SK-N-SH treated with all-trans-retinoic acid at 6 μM for 48 hours (cell line): ENCODE data around the gene C12orf75.

Experiments used
- ATAC-seq: fragments of 200-7000 bp; cut with Tn5 transposase; 3 replicates; pipeline ENCODE4 v1.9.1; 2020; ENCODE audit warnings: mild to moderate bottlenecking, moderate library complexity
- BACH2 ChIP-seq: fragments of 250-450 bp; sonication (Bioruptor Pico); IDR thresholded peaks from 2 replicates; pipeline ENCODE4 v1.9.0; 2021; ENCODE audit warnings: mild to moderate bottlenecking, borderline replicate concordance
- CSDC2 ChIP-seq: fragments of 250-450 bp; sonication (Bioruptor Pico); IDR thresholded peaks from 2 replicates; pipeline ENCODE4 v1.5.0; 2020; ENCODE audit warnings: mild to moderate bottlenecking, moderate library complexity
- ESRRG ChIP-seq: fragments of 250-450 bp; sonication (Bioruptor Pico); IDR thresholded peaks from 2 replicates; pipeline ENCODE4 v1.6.1; 2021; ENCODE audit warnings: mild to moderate bottlenecking
- GLIS3 ChIP-seq: fragments of 250-450 bp; sonication (Bioruptor Pico); IDR thresholded peaks from 2 replicates; pipeline ENCODE4 v1.5.0; 2020; ENCODE audit warnings: mild to moderate bottlenecking, moderate library complexity
- ISL1 ChIP-seq: fragments of 250-450 bp; sonication (Bioruptor Pico); IDR thresholded peaks from 2 replicates; pipeline ENCODE4 v2.1.2; 2022; ENCODE audit warnings: mild to moderate bottlenecking, moderate library complexity
- OSR1 ChIP-seq: fragments of 250-450 bp; sonication (Bioruptor Pico); IDR thresholded peaks from 2 replicates; pipeline ENCODE4 v1.8.0; 2022; ENCODE audit warnings: moderate library complexity, mild to moderate bottlenecking, inconsistent platforms
- PPARA ChIP-seq: fragments of 250-450 bp; sonication (Bioruptor Pico); IDR thresholded peaks from 2 replicates; pipeline ENCODE4 v1.5.0; 2020; ENCODE audit warnings: mild to moderate bottlenecking, borderline replicate concordance
- RARB ChIP-seq: fragments of 250-450 bp; sonication (Bioruptor Pico); IDR thresholded peaks from 2 replicates; pipeline ENCODE4 v1.8.0; 2021; ENCODE audit warnings: mild to moderate bottlenecking, moderate library complexity
- SNAI2 ChIP-seq: fragments of 250-450 bp; sonication (Bioruptor Pico); IDR thresholded peaks from 2 replicates; pipeline ENCODE4 v1.5.0; 2020; ENCODE audit warnings: mild to moderate bottlenecking, moderate library complexity
- TCF4 ChIP-seq: fragments of 250-450 bp; sonication (Bioruptor Pico); IDR thresholded peaks from 2 replicates; pipeline ENCODE4 v1.8.0; 2021; ENCODE audit warnings: mild to moderate bottlenecking, moderate library complexity, borderline replicate concordance
- TOX ChIP-seq: fragments of 250-450 bp; sonication (Bioruptor Pico); IDR thresholded peaks from 2 replicates; pipeline ENCODE4 v1.8.0; 2021; ENCODE audit warnings: mild to moderate bottlenecking, moderate library complexity, borderline replicate concordance
- ZC3H10 ChIP-seq: fragments of 250-450 bp; sonication (Bioruptor Pico); IDR thresholded peaks from 2 replicates; pipeline ENCODE4 v1.5.1; 2021; ENCODE audit warnings: mild to moderate bottlenecking, moderate library complexity
- ZFP3 ChIP-seq: fragments of 250-450 bp; sonication (Bioruptor Pico); IDR thresholded peaks from 2 replicates; pipeline ENCODE4 v1.5.0; 2020; ENCODE audit warnings: mild to moderate bottlenecking, moderate library complexity
- ZFP30 ChIP-seq: fragments of 450-650 bp; formaldehyde crosslinking; IDR thresholded peaks from 2 replicates; pipeline ENCODE4 v1.5.0; 2022; ENCODE audit warnings: mild to moderate bottlenecking, moderate library complexity
- ZNF565 ChIP-seq: fragments of 450-650 bp; formaldehyde crosslinking; conservative IDR thresholded peaks from 2 replicates; pipeline ENCODE4 v1.5.0; 2020; ENCODE audit warnings: low read depth, mild to moderate bottlenecking, moderate library complexity
- ZNF8 ChIP-seq: fragments of 450-650 bp; formaldehyde crosslinking; IDR thresholded peaks from 2 replicates; pipeline ENCODE4 v1.5.0; 2020; ENCODE audit warnings: mild to moderate bottlenecking, moderate library complexity
- TF ChIP-seq, protein P1 (sequence below): fragments of 250-450 bp; sonication (Bioruptor Pico); IDR thresholded peaks from 2 replicates; pipeline ENCODE4 v1.8.0; 2020; ENCODE audit warnings: mild to moderate bottlenecking, moderate library complexity, borderline replicate concordance
- TF ChIP-seq, protein P2 (sequence below): fragments of 250-450 bp; sonication (Bioruptor Pico); IDR thresholded peaks from 2 replicates; pipeline ENCODE4 v1.5.1; 2021; ENCODE audit warnings: mild to moderate bottlenecking, moderate library complexity
- TF ChIP-seq, protein P3 (sequence below): fragments of 250-450 bp; sonication (Bioruptor Pico); IDR thresholded peaks from 2 replicates; pipeline ENCODE4 v1.5.1; 2020; ENCODE audit warnings: low read depth, mild to moderate bottlenecking, moderate library complexity
- TF ChIP-seq, protein P4 (sequence below): fragments of 250-450 bp; sonication (Bioruptor Pico); IDR thresholded peaks from 2 replicates; pipeline ENCODE4 v1.5.0; 2020; ENCODE audit warnings: mild to moderate bottlenecking, moderate library complexity
- TF ChIP-seq, protein P5 (sequence below): fragments of 250-450 bp; sonication (Bioruptor Pico); IDR thresholded peaks from 2 replicates; pipeline ENCODE4 v1.8.0; 2021; ENCODE audit warnings: low read depth, mild to moderate bottlenecking, moderate library complexity, borderline replicate concordance

The C12orf75 gene

DNA sequence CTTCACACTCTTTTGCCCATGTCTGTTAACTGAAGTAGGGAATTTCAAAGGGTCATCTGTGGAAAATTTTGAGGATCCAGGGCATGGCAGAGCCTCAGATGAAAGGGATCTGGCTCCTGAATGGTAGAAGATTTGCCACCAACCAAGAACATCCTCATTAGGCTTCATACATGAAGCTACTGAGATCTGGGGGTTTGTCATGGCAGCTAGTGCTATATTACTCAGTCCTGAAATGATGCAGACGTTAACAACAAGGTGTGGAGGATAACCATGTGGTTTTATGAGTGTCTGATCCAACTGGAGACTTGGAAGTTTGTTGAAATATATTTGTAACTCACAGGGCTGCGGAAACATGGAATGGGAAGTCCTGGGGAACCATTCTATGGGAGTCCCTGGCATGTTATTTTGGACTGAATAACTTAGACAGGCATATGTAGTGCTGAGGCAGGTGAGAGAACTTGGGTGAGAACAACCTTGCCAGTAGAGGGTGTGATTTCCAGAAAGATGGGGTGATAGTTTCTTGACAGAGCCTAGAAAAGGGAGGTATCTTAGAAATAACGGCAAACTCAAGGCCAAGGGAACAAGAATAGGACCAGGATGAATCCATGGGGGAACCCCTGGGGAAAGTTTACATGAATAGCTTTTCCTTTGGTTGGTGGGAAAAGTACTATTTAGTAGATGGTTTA, 42.0 kb upstream of the C12orf75 start:
- ATAC-seq, result no peak
- TF ChIP-seq, protein P1, sequence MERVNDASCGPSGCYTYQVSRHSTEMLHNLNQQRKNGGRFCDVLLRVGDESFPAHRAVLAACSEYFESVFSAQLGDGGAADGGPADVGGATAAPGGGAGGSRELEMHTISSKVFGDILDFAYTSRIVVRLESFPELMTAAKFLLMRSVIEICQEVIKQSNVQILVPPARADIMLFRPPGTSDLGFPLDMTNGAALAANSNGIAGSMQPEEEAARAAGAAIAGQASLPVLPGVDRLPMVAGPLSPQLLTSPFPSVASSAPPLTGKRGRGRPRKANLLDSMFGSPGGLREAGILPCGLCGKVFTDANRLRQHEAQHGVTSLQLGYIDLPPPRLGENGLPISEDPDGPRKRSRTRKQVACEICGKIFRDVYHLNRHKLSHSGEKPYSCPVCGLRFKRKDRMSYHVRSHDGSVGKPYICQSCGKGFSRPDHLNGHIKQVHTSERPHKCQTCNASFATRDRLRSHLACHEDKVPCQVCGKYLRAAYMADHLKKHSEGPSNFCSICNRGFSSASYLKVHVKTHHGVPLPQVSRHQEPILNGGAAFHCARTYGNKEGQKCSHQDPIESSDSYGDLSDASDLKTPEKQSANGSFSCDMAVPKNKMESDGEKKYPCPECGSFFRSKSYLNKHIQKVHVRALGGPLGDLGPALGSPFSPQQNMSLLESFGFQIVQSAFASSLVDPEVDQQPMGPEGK (CRISPR knock-in tag), result no peak
- TF ChIP-seq, protein P2, sequence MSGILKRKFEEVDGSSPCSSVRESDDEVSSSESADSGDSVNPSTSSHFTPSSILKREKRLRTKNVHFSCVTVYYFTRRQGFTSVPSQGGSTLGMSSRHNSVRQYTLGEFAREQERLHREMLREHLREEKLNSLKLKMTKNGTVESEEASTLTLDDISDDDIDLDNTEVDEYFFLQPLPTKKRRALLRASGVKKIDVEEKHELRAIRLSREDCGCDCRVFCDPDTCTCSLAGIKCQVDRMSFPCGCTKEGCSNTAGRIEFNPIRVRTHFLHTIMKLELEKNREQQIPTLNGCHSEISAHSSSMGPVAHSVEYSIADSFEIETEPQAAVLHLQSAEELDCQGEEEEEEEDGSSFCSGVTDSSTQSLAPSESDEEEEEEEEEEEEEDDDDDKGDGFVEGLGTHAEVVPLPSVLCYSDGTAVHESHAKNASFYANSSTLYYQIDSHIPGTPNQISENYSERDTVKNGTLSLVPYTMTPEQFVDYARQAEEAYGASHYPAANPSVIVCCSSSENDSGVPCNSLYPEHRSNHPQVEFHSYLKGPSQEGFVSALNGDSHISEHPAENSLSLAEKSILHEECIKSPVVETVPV (CRISPR knock-in tag), result no peak
- TF ChIP-seq CSDC2 (CRISPR knock-in tag) (no peak), PPARA (CRISPR knock-in tag) (no peak), OSR1 (CRISPR knock-in tag) (no peak), RARB (CRISPR knock-in tag) (no peak), TCF4 (CRISPR knock-in tag) (no peak), ZFP3 (CRISPR knock-in tag) (no peak), ZNF8 (CRISPR knock-in tag) (no peak), TOX (CRISPR knock-in tag) (no peak), ISL1 (CRISPR knock-in tag) (no peak)
- TF ChIP-seq, protein P3, sequence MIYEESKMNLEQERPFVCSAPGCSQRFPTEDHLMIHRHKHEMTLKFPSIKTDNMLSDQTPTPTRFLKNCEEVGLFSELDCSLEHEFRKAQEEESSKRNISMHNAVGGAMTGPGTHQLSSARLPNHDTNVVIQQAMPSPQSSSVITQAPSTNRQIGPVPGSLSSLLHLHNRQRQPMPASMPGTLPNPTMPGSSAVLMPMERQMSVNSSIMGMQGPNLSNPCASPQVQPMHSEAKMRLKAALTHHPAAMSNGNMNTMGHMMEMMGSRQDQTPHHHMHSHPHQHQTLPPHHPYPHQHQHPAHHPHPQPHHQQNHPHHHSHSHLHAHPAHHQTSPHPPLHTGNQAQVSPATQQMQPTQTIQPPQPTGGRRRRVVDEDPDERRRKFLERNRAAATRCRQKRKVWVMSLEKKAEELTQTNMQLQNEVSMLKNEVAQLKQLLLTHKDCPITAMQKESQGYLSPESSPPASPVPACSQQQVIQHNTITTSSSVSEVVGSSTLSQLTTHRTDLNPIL (CRISPR knock-in tag), result no peak

DNA sequence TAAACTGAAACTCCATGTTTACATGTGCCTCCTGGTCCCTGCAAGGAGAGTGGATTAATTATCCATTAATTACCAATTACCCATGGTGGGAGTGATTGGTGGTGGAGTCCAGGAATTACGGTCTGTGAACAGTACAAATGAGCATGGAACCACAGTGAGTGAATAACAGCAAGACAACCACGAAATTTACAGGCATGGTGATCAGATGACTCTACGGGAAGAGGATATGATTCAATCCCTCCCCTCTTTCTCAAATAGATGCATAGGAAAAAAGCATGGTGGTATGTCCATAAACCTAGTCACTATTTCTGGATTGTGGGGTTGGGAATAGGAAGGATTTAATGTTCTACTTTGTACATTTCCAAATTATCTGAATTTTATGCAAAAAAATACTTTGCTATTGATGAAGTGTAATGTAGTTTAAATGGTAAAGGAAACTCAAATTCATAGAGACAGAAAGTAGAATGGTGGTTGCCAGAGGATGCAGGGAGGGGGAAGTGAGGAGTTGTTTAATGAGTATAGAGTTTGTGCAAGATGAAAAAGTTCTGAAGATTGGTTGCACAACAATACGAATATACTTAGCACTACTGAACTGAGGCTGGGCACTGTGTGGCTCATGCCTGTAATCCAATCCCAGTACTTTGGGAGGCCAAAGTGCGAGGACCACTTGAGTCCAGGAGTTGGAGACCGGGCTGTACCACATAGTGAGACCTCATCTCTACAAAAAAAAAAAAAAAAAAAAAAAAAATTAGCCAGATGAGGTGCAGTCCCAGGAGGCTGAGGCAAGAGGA, 41.2 kb upstream of the C12orf75 start:
- ATAC-seq, result no peak
- TF ChIP-seq, protein P3 (CRISPR knock-in tag), result no peak
- TF ChIP-seq BACH2 (CRISPR knock-in tag) (no peak), ESRRG (CRISPR knock-in tag) (no peak), SNAI2 (CRISPR knock-in tag) (no peak), ZFP3 (CRISPR knock-in tag) (no peak), CSDC2 (CRISPR knock-in tag) (no peak), PPARA (CRISPR knock-in tag) (no peak), ZFP30 (CRISPR knock-in tag) (no peak), TOX (CRISPR knock-in tag) (no peak), ZC3H10 (CRISPR knock-in tag) (no peak), GLIS3 (CRISPR knock-in tag) (no peak), ISL1 (CRISPR knock-in tag) (no peak), TCF4 (CRISPR knock-in tag) (no peak), OSR1 (CRISPR knock-in tag) (no peak), ZNF8 (CRISPR knock-in tag) (no peak), ZNF565 (CRISPR knock-in tag) (no peak)
- TF ChIP-seq, protein P1 (CRISPR knock-in tag), result no peak
- TF ChIP-seq, protein P4, sequence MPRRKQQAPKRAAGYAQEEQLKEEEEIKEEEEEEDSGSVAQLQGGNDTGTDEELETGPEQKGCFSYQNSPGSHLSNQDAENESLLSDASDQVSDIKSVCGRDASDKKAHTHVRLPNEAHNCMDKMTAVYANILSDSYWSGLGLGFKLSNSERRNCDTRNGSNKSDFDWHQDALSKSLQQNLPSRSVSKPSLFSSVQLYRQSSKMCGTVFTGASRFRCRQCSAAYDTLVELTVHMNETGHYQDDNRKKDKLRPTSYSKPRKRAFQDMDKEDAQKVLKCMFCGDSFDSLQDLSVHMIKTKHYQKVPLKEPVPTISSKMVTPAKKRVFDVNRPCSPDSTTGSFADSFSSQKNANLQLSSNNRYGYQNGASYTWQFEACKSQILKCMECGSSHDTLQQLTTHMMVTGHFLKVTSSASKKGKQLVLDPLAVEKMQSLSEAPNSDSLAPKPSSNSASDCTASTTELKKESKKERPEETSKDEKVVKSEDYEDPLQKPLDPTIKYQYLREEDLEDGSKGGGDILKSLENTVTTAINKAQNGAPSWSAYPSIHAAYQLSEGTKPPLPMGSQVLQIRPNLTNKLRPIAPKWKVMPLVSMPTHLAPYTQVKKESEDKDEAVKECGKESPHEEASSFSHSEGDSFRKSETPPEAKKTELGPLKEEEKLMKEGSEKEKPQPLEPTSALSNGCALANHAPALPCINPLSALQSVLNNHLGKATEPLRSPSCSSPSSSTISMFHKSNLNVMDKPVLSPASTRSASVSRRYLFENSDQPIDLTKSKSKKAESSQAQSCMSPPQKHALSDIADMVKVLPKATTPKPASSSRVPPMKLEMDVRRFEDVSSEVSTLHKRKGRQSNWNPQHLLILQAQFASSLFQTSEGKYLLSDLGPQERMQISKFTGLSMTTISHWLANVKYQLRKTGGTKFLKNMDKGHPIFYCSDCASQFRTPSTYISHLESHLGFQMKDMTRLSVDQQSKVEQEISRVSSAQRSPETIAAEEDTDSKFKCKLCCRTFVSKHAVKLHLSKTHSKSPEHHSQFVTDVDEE (CRISPR knock-in tag), result no peak
- TF ChIP-seq, protein P5, sequence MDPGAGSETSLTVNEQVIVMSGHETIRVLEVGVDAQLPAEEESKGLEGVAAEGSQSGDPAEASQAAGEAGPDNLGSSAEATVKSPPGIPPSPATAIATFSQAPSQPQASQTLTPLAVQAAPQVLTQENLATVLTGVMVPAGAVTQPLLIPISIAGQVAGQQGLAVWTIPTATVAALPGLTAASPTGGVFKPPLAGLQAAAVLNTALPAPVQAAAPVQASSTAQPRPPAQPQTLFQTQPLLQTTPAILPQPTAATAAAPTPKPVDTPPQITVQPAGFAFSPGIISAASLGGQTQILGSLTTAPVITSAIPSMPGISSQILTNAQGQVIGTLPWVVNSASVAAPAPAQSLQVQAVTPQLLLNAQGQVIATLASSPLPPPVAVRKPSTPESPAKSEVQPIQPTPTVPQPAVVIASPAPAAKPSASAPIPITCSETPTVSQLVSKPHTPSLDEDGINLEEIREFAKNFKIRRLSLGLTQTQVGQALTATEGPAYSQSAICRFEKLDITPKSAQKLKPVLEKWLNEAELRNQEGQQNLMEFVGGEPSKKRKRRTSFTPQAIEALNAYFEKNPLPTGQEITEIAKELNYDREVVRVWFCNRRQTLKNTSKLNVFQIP (CRISPR knock-in tag), result no peak
- TF ChIP-seq, all 23 proteins: peak for 0
